H1 (cell line): ENCODE measurements around the gene LRP3. TPM values are rescaled to one million over a fixed set of nuclear protein-coding genes. Genes with fewer than 3 reads are reported as not detected.

Source experiments
- CBX8 ChIP-seq: fragments of 300-800, 300-1000 bp; sonication (generic); IDR thresholded peaks from 2 replicates; pipeline ENCODE4 v1.7.1; 2016; ENCODE audit warnings: low read depth, low read length, borderline replicate concordance
- POLR2A ChIP-seq, 2 experiments: IDR thresholded peaks; 1 replicate in 1 of 2; 2 replicates in 1 of 2; pipeline ENCODE4 v1.6.1; 2011; ENCODE audit warnings: low read depth in 2 of 2, low read length in 2 of 2, mild to moderate bottlenecking in 2 of 2; ENCODE audit errors: control extremely low read depth in 1 of 2
- RXRA ChIP-seq: IDR thresholded peaks from 2 replicates; pipeline ENCODE4 v1.6.1; 2011; ENCODE audit warnings: low read depth, mild to moderate bottlenecking, low read length, moderate library complexity; ENCODE audit not compliant: insufficient read depth
- polyA plus RNA-seq, 7 experiments: library from polyadenylated mRNA; depleted of rRNA in 3 of 7; stranded (reverse) in 5 of 7; unstranded in 2 of 7; fragments of >200 nt in 5 of 7; fragments of 200-250 nt in 2 of 7; gene quantifications; 1 replicate in 5 of 7; 2 replicates in 1 of 7; 4 replicates in 1 of 7; pipeline versions ENCODE4 v1.2.1 to v1.2.3, GENCODE V29; 2011 to 2013; ENCODE audit warnings: missing spikeins in 2 of 7, mixed read lengths in 2 of 7
- total RNA-seq: library from RNA; stranded (reverse); fragmentation: NEBNext Ultra II Directional; extraction: Animal tissue kit (Norgen Biotek cat#: 25700); gene quantifications from 2 replicates; pipeline ENCODE4 v1.2.1, GENCODE V29; 2021

The LRP3 gene
- total and polyA plus RNA-seq, 2 of the 8 experiments (the other 6 are each of a cell fraction or from before 2014, with no cell fraction given), result 30.3 to 33.7 TPM

DNA sequence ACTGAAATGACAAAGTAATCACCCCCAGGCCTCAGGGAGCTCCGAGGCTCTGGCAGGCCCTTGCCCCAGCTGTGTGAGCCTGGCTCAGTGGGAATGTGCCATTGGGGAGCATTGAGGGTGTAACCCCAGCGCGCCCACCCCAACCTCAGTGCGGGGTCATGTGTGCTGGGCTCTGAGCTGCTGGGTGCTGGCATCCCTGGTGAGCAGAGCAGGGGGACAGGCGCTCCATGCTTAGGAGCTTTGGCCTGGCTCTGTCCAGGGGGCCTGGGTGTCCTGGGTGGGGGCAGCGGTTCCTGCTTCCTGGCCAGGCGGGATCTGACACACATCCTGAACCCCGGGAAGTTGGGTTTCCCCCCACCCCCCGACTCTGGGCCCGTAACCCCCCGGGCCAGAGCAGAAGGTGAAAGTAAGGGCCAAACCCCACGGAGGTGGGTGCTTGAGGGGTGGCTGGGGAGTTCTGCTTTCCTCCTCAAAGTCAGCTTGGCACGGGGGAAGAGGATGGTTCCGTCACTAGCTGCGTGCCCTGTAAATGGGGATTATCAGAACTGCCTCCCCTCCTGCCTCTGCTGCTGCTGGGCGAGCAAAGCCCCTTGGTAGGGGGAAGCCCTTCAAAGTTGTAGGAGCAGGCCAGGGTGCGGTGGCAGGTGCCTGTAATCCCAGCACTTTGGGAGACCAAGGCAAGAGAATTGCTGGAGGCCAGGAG lies 1.7 kb downstream of the LRP3 start (continued):
- TF ChIP-seq RXRA (no peak), CBX8 (no peak), POLR2A (IDR thresholded peaks at IDR 0.05; ENCODE audit: control extremely low read depth in 1 of 2, low read depth in 2 of 2, low read length in 2 of 2) (no peak)
